ENCODE results near the gene ZFYVE16.

The ZFYVE16 gene

GRCh38 chr5:80503641-80504040, 95.8 kb downstream of the ZFYVE16 start:
- H3K9me3 ChIP-seq (ENCODE audit: control insufficient read depth, insufficient read depth, low read depth, low read length) = no peaks in the 10 kb centered on the region
- no peaks in the 10 kb centered on the region for H3K36me3 ChIP-seq (ENCODE audit: control insufficient read depth in 2 of 2, insufficient read depth in 1 of 2, low read length in 2 of 2)
- CTCF ChIA-PET = interaction anchor here (0.6 to 1.0 kb wide), 2 partner anchors 9 to 69 kb away, joined by 3 to 4 read pairs; no protein-coding TSS in a partner anchor
- TF ChIP-seq YY1 (tag by site-specific recombination; IDR thresholded peaks at IDR 0.05) = no peak
- no peak for TF ChIP-seq SALL2 (tag by site-specific recombination; IDR thresholded peaks at IDR 0.05; ENCODE audit: borderline replicate concordance)
- no peak for TF ChIP-seq GLI2 (tag by site-specific recombination; IDR thresholded peaks at IDR 0.05; ENCODE audit: borderline replicate concordance, low read depth)
- no peak for TF ChIP-seq ZNF19 (tag by site-specific recombination; IDR thresholded peaks at IDR 0.05; ENCODE audit: low read depth)
- H3K27ac ChIP-seq (ENCODE audit: extremely low read depth, low read depth, low read length) = no peak overlapping the region
- H3K4me1 ChIP-seq (ENCODE audit: control insufficient read depth, insufficient read depth, low read length) = no peaks in the 10 kb centered on the region
- H3K4me3 ChIP-seq (ENCODE audit: low read depth, low read length) = no peak overlapping the region
- POLR2A ChIA-PET = no interaction called here

- no peaks in the 10 kb centered on the region for H3K4me1 ChIP-seq (ENCODE audit: control insufficient read depth, insufficient read depth, low read length)
- H3K36me3 ChIP-seq (ENCODE audit: control insufficient read depth in 2 of 2, insufficient read depth in 1 of 2, low read length in 2 of 2) = no peaks in the 10 kb centered on the region
- POLR2A ChIA-PET = no interaction called here
- no peak overlapping the region for H3K4me3 ChIP-seq (ENCODE audit: low read depth, low read length)
- no peak overlapping the region for H3K27ac ChIP-seq (ENCODE audit: extremely low read depth, low read depth, low read length)
- CTCF ChIA-PET = no interaction called here
- no peak for TF ChIP-seq ZNF521 (tag by site-specific recombination; IDR thresholded peaks at IDR 0.05)
- TF ChIP-seq ZNF114 (tag by site-specific recombination; IDR thresholded peaks at IDR 0.05) = no peak
- TF ChIP-seq SP3 (tag by site-specific recombination; IDR thresholded peaks at IDR 0.05) = no peak
- TF ChIP-seq ZNF132 (tag by site-specific recombination; IDR thresholded peaks at IDR 0.05; ENCODE audit: borderline replicate concordance) = no peak
- no peak for TF ChIP-seq ZNF561 (tag by site-specific recombination; IDR thresholded peaks at IDR 0.05; ENCODE audit: borderline replicate concordance)
- no peak for TF ChIP-seq TSHZ1 (tag by site-specific recombination; IDR thresholded peaks at IDR 0.05; ENCODE audit: borderline replicate concordance)
- TF ChIP-seq KLF9 (tag by site-specific recombination; IDR thresholded peaks at IDR 0.05; ENCODE audit: low read depth) = no peak
- TF ChIP-seq PATZ1 (tag by site-specific recombination; IDR thresholded peaks at IDR 0.05) = no peak
- no peak for TF ChIP-seq ZBTB11 (tag by site-specific recombination; conservative IDR thresholded peaks at IDR 0.05; ENCODE audit: low read depth)
- no peak for TF ChIP-seq ZBTB1 (tag by site-specific recombination; IDR thresholded peaks at IDR 0.05)
- no peak for TF ChIP-seq ZNF140 (tag by site-specific recombination; IDR thresholded peaks at IDR 0.05)
- no peaks in the 10 kb centered on the region for H3K9me3 ChIP-seq (ENCODE audit: control insufficient read depth, insufficient read depth, low read depth, low read length)
Measured at GRCh38 chr5:80504833-80505232, 97.0 kb downstream of the ZFYVE16 start.

Measured in HEK293 (cell line).